K562 (cell line): ENCODE data around the gene UGT1A9. TPM values are rescaled to one million over a fixed set of nuclear protein-coding genes. Genes with fewer than 3 reads are reported as not detected.

Source experiments
- ATAC-seq: fragments of 200-7000 bp; cut with Tn5 transposase; 3 replicates; pipeline ENCODE4 v1.9.1; 2020; ENCODE audit warnings: moderate library complexity
- BruUV-seq: library from RNA; stranded (reverse); fragments of 400-500 nt; replicated peaks from 2 replicates; lab custom pipeline; 2021; lab: Mats Ljungman, UMichigan
- CTCF ChIA-PET: fragments of 300-600 bp; formaldehyde crosslinking; extraction: SDS; loops from one replicate; lab custom pipeline; 2021; ENCODE audit warnings: low intra/inter-chr PET ratio; lab: Yijun Ruan, JAX
- POLR2A ChIA-PET: fragments of 300-600, 350-650 bp; sonication (Branson Sonifier 250); formaldehyde crosslinking; extraction: SDS; loops from one replicate; lab custom pipeline; 2021; ENCODE audit warnings: antibody characterized with exemption, inconsistent platforms; lab: Yijun Ruan, JAX
- DNase-seq, 4 experiments: peaks; one replicate each; pipeline versions ENCODE4 v3.0.0 to v3.0.0-alpha.2; 2011 to 2018; ENCODE audit warnings: low spot score in 3 of 4, mixed read lengths in 3 of 4; ENCODE audit errors: extremely low read depth in 1 of 4
- FAIRE-seq: peaks from 2 replicates; lab custom pipeline; 2011; peaks lifted over from hg19 to GRCh38; lab: Jason Lieb, UNC
- H2AFZ ChIP-seq: 2 replicates; pipeline ENCODE4 v1.6.0; 2011; ENCODE audit warnings: low read depth, low read length, control low read depth, inconsistent platforms
- H3K27ac ChIP-seq: fragments of 200-600 bp; 3 replicates; pipeline ENCODE4 v1.8.0; 2011; ENCODE audit warnings: low read depth, mild to moderate bottlenecking, control low read depth, inconsistent platforms, low read length, moderate library complexity, mixed read lengths; ENCODE audit errors: extremely low read depth
- H3K27me3 ChIP-seq, 2 experiments: fragments of 300-600 bp in 1 of 2; 2 replicates in 1 of 2; 3 replicates in 1 of 2; pipeline versions ENCODE4 v1.6.0 to v1.8.0; 2011; ENCODE audit warnings: inconsistent platforms in 2 of 2, low read length in 2 of 2, mild to moderate bottlenecking in 1 of 2, mixed read lengths in 1 of 2, moderate library complexity in 1 of 2; ENCODE audit not compliant: control insufficient read depth in 2 of 2, insufficient read depth in 2 of 2
- H3K36me3 ChIP-seq: fragments of 300-600 bp; 3 replicates; pipeline ENCODE4 v1.8.0; 2011; ENCODE audit warnings: mild to moderate bottlenecking, low read length, inconsistent platforms; ENCODE audit not compliant: control insufficient read depth, insufficient read depth
- H3K4me1 ChIP-seq, 2 experiments: fragments of 200-600 bp in 1 of 2; replicated peaks in 1 of 2; 2 replicates in 1 of 2; 3 replicates in 1 of 2; pipeline versions ENCODE4 v1.5.1 to v1.8.0; 2011; ENCODE audit warnings: inconsistent platforms in 2 of 2, low read length in 2 of 2, mild to moderate bottlenecking in 1 of 2, mixed read lengths in 1 of 2, moderate library complexity in 1 of 2; ENCODE audit not compliant: control insufficient read depth in 2 of 2, insufficient read depth in 2 of 2
- H3K4me2 ChIP-seq: 2 replicates; pipeline ENCODE4 v1.6.1; 2011; ENCODE audit warnings: low read length, control low read depth, inconsistent platforms, mixed read lengths; ENCODE audit not compliant: insufficient read depth
- H3K4me3 ChIP-seq: fragments of 200-600 bp; sonication (generic), shearing (Covaris generic); 2 replicates; pipeline ENCODE4 v1.5.1; 2016; ENCODE audit warnings: control low read depth, inconsistent platforms
- H3K79me2 ChIP-seq: fragments of 200-600 bp; 3 replicates; pipeline ENCODE4 v1.8.0; 2011; ENCODE audit warnings: low read length, inconsistent platforms; ENCODE audit not compliant: control insufficient read depth, insufficient read depth
- H3K9ac ChIP-seq, 2 experiments: 2 replicates each; pipeline versions ENCODE4 v1.6.0 to v1.6.1; 2011; ENCODE audit warnings: low read depth in 2 of 2, low read length in 2 of 2, control low read depth in 1 of 2, inconsistent platforms in 1 of 2, mild to moderate bottlenecking in 1 of 2, mixed read lengths in 1 of 2; ENCODE audit not compliant: insufficient read depth in 1 of 2
- H3K9me1 ChIP-seq: one replicate; pipeline ENCODE4 v1.6.0; 2011; ENCODE audit warnings: inconsistent platforms, mild to moderate bottlenecking, low read length, moderate library complexity; ENCODE audit not compliant: control insufficient read depth, insufficient read depth
- H3K9me3 ChIP-seq: replicated peaks from 2 replicates; pipeline ENCODE4 v1.5.1; 2011; ENCODE audit warnings: low read depth, low read length, inconsistent platforms; ENCODE audit not compliant: control insufficient read depth, insufficient read depth
- H4K20me1 ChIP-seq: replicated peaks from 2 replicates; pipeline ENCODE4 v1.6.1; 2011; ENCODE audit warnings: low read length, inconsistent platforms, mixed read lengths; ENCODE audit not compliant: control insufficient read depth, insufficient read depth
- CHD1 ChIP-seq: fragments of 200-600 bp; sonication (generic); IDR thresholded peaks from one replicate; pipeline ENCODE4 v1.6.1; 2012; ENCODE audit warnings: mild to moderate bottlenecking, moderate library complexity, low read length, inconsistent platforms
- ETV1 ChIP-seq: fragments of 450-650 bp; conservative IDR thresholded peaks from 2 replicates; pipeline ENCODE4 v1.6.1; 2016; ENCODE audit warnings: missing genetic modification characterization, control low read depth, low read depth, missing compliant biosample characterization
- SAFB ChIP-seq: fragments of 200-400 bp; formaldehyde crosslinking; IDR thresholded peaks from 2 replicates; pipeline ENCODE4 v1.6.1; 2017; ENCODE audit warnings: low read depth, low read length, borderline replicate concordance
- XRCC4 ChIP-seq: IDR thresholded peaks from one replicate; pipeline ENCODE4 v1.6.1; 2011; ENCODE audit not compliant: insufficient read depth, insufficient read length; ENCODE audit errors: extremely low read depth
- ZNF518B ChIP-seq: fragments of 250-450 bp; sonication (Bioruptor Pico); IDR thresholded peaks from 2 replicates; pipeline ENCODE4 v1.5.0; 2021; ENCODE audit warnings: mild to moderate bottlenecking, moderate library complexity
- WGBS: fragments of 100-300 bp; shearing (Covaris generic); methylation state at CpG from one replicate; pipeline ENCODE4 v1.1.6; 2016; ENCODE audit warnings: low coverage, mixed read lengths; ENCODE audit not compliant: insufficient coverage; ENCODE audit errors: missing lambda C conversion rate; 5-methylcytosine and 5-hydroxymethylcytosine counted together
- in situ Hi-C: fragments of 300-500 bp; cut with MboI; formaldehyde crosslinking; loops from 4 replicates; pipeline ENCODE4 v1.15.0; 2018; ENCODE audit warnings: inconsistent platforms, mixed read lengths
- intact Hi-C: fragments of 100-400 bp; cut with micrococcal nuclease; formaldehyde crosslinking; loops from 2 replicates; pipeline ENCODE4 v1.14.2; 2022
- polyA plus RNA-seq, 8 experiments: library from polyadenylated mRNA; depleted of rRNA in 4 of 8; stranded (reverse) in 5 of 8; unstranded in 3 of 8; fragments of >200 nt; fragmentation: Nextera tagmentation in 2 of 8; fragmentation: Illumina TruSeq in 1 of 8; extraction: Ambion mirVana in 2 of 8; extraction: Trizol in 1 of 8; gene quantifications; 2 replicates each; pipeline versions ENCODE4 v1.2.1 to v1.2.3, GENCODE V29; 2011 to 2014; ENCODE audit warnings: inconsistent platforms in 1 of 8, missing spikeins in 1 of 8
- total RNA-seq, 7 experiments: library from RNA; depleted of rRNA in 6 of 7; stranded (reverse); fragments of >200 nt in 6 of 7; fragmentation: Illumina TruSeq in 2 of 7; extraction: Trizol in 2 of 7; gene quantifications; 2 replicates each; pipeline versions ENCODE4 v1.2.1 to v1.2.3, GENCODE V29; 2011 to 2021; ENCODE audit warnings: low replicate concordance in 1 of 7

UGT1A9 gene
- total and polyA plus RNA-seq, 9 of the 15 experiments (the other 6 are each of a cell fraction or from before 2014, with no cell fraction given), result 0.09 TPM; not detected in 8

GRCh38 chr2:233807966-233808935 lies 136.6 kb downstream of the UGT1A9 start:
- H3K4me2 ChIP-seq, result no peak overlapping the region
- in situ Hi-C loops (no loop called here), intact Hi-C loops (no loop called here)
- H3K4me3 ChIP-seq, result no peak overlapping the region
- H3K27ac ChIP-seq, result no peak overlapping the region
- H3K4me1 ChIP-seq, result no peaks in the 10 kb centered on the region
- DNase-seq (no peak), ATAC-seq (no peak), FAIRE-seq (no peak)
- no peak overlapping the region for H3K9ac ChIP-seq
- no peak overlapping the region for H2AFZ ChIP-seq
- no peaks in the 10 kb centered on the region for H3K79me2 ChIP-seq
- no peaks in the 10 kb centered on the region for H3K9me1 ChIP-seq
- 1% methylated on average over 8 of the region's 10 CpGs for WGBS
- TF ChIP-seq ZNF518B (no peak), ETV1 (no peak), XRCC4 (no peak), SAFB (no peak), CHD1 (no peak)
- CTCF ChIA-PET, result no interaction called here
- H4K20me1 ChIP-seq, result no peaks in the 10 kb centered on the region
- peaks cover 2 to 32% of the 10 kb centered on the region in 2 experiments; a peak in 2 of 5 replicates for H3K27me3 ChIP-seq
- H3K36me3 ChIP-seq, result no peaks in the 10 kb centered on the region
- POLR2A ChIA-PET, result no interaction called here
- no TSS peak for BruUV-seq
- no peaks in the 10 kb centered on the region for H3K9me3 ChIP-seq
